ENCODE measurements around the gene SLC7A1. TPM values are rescaled to one million over a fixed set of nuclear protein-coding genes. Genes with fewer than 3 reads are reported as not detected.

The SLC7A1 gene
- polyA plus RNA-seq, 2 of the 4 experiments (the other 2 are of a cell fraction): 19.9 to 24.8 TPM

GRCh38 chr13:29498426-29499040, 97.0 kb downstream of the SLC7A1 start:
- no peaks in the 10 kb centered on the region for H3K4me1 ChIP-seq
- H3K4me2 ChIP-seq: no peak overlapping the region
- 23% methylated on average over 5 of the region's 13 CpGs for WGBS (ENCODE audit: missing lambda C conversion rate)
- H3K4me3 ChIP-seq: no peak overlapping the region
- no peak for DNase-seq (ENCODE audit: low read depth in 1 of 2, low spot score in 1 of 2)
- no peak for TF ChIP-seq ZC3H11A (IDR thresholded peaks at IDR 0.05)
- TF ChIP-seq HOXA7 (CRISPR knock-in tag; IDR thresholded peaks at IDR 0.05): no peak
- no peak for TF ChIP-seq GATA3 (IDR thresholded peaks at IDR 0.05; ENCODE audit: borderline replicate concordance)
- TF ChIP-seq, protein P1, sequence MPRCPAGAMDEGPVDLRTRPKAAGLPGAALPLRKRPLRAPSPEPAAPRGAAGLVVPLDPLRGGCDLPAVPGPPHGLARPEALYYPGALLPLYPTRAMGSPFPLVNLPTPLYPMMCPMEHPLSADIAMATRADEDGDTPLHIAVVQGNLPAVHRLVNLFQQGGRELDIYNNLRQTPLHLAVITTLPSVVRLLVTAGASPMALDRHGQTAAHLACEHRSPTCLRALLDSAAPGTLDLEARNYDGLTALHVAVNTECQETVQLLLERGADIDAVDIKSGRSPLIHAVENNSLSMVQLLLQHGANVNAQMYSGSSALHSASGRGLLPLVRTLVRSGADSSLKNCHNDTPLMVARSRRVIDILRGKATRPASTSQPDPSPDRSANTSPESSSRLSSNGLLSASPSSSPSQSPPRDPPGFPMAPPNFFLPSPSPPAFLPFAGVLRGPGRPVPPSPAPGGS (IDR thresholded peaks at IDR 0.05): no peak
- no peak for TF ChIP-seq ZFP36 (IDR thresholded peaks at IDR 0.05; ENCODE audit: borderline replicate concordance, partially characterized antibody)
- TF ChIP-seq HDAC2 (IDR thresholded peaks at IDR 0.05): no peak
- no peaks in the 10 kb centered on the region for H3K9me3 ChIP-seq
- CTCF ChIA-PET: interaction anchor here (6.3 kb wide), 1 partner anchor 10 kb away, joined by 43 read pairs; no protein-coding TSS in a partner anchor
- H3K27ac ChIP-seq: no peak overlapping the region
- no peak for ATAC-seq
- POLR2A ChIA-PET: no interaction called here
- no peak for FAIRE-seq

- CTCF ChIA-PET: interaction anchor here (1.1 to 6.3 kb wide), 2 partner anchors 11 to 25 kb away, joined by 3 to 43 read pairs; no protein-coding TSS in a partner anchor
- Histone ChIP-seq H3K4me2 (no peak overlapping the region), H3K4me1 (no peaks in the 10 kb centered on the region), H3K9me3 (no peaks in the 10 kb centered on the region), H3K4me3 (no peak overlapping the region), H3K27ac (no peak overlapping the region)
- FAIRE-seq (no peak), ATAC-seq (no peak), DNase-seq (ENCODE audit: low read depth in 1 of 2, low spot score in 1 of 2) (no peak)
- POLR2A ChIA-PET: no interaction called here
- 41% methylated on average over 5 of the region's 15 CpGs for WGBS (ENCODE audit: missing lambda C conversion rate)
- TF ChIP-seq PBX3 (IDR thresholded peaks at IDR 0.05) (no peak), ZSCAN20 (CRISPR knock-in tag; IDR thresholded peaks at IDR 0.05) (no peak), JUNB (IDR thresholded peaks at IDR 0.05) (no peak), CHD2 (IDR thresholded peaks at IDR 0.05; ENCODE audit: low read length, partially characterized antibody) (no peak), PHF8 (IDR thresholded peaks at IDR 0.05; ENCODE audit: borderline replicate concordance, low read depth) (no peak), SMC3 (IDR thresholded peaks at IDR 0.05) (no peak), HOXA7 (CRISPR knock-in tag; IDR thresholded peaks at IDR 0.05) (no peak), FOXS1 (CRISPR knock-in tag; IDR thresholded peaks at IDR 0.05) (no peak), ZFP36 (IDR thresholded peaks at IDR 0.05; ENCODE audit: borderline replicate concordance, partially characterized antibody) (no peak), EHF (CRISPR knock-in tag; IDR thresholded peaks at IDR 0.05) (no peak)
- TF ChIP-seq, protein P2, sequence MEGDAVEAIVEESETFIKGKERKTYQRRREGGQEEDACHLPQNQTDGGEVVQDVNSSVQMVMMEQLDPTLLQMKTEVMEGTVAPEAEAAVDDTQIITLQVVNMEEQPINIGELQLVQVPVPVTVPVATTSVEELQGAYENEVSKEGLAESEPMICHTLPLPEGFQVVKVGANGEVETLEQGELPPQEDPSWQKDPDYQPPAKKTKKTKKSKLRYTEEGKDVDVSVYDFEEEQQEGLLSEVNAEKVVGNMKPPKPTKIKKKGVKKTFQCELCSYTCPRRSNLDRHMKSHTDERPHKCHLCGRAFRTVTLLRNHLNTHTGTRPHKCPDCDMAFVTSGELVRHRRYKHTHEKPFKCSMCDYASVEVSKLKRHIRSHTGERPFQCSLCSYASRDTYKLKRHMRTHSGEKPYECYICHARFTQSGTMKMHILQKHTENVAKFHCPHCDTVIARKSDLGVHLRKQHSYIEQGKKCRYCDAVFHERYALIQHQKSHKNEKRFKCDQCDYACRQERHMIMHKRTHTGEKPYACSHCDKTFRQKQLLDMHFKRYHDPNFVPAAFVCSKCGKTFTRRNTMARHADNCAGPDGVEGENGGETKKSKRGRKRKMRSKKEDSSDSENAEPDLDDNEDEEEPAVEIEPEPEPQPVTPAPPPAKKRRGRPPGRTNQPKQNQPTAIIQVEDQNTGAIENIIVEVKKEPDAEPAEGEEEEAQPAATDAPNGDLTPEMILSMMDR (IDR thresholded peaks at IDR 0.05): no peak
Observed at GRCh38 chr13:29497137-29497654, 98.3 kb downstream of the SLC7A1 start.

GRCh38 chr13:29496241-29496712, 99.2 kb downstream of the SLC7A1 start:
- no peak overlapping the region for H3K4me2 ChIP-seq
- H3K4me1 ChIP-seq: no peaks in the 10 kb centered on the region
- WGBS (ENCODE audit: missing lambda C conversion rate): 44% methylated on average over 9 of the region's 9 CpGs
- DNase-seq (ENCODE audit: low read depth in 1 of 2, low spot score in 1 of 2) (peak in 1 of 2 experiments; percentile 12), FAIRE-seq (no peak), ATAC-seq (peak; percentile 56 to 67; a peak in 5 of 6 replicates)
- no peaks in the 10 kb centered on the region for H3K9me3 ChIP-seq
- no peak overlapping the region for H3K27ac ChIP-seq
- no peak overlapping the region for H3K4me3 ChIP-seq
- POLR2A ChIA-PET: no interaction called here
- CTCF ChIA-PET: interaction anchor here (6.3 kb wide), 1 partner anchor 12 kb away, joined by 43 read pairs; no protein-coding TSS in a partner anchor
- TF ChIP-seq KDM5A (IDR thresholded peaks at IDR 0.05) (no peak), SREBF2 (IDR thresholded peaks at IDR 0.05) (no peak), RARB (CRISPR knock-in tag; IDR thresholded peaks at IDR 0.05) (no peak), MAZ (IDR thresholded peaks at IDR 0.05; ENCODE audit: borderline replicate concordance, low read depth, low read length) (no peak), ZC3H11A (IDR thresholded peaks at IDR 0.05) (no peak), TFCP2L1 (CRISPR knock-in tag; IDR thresholded peaks at IDR 0.05) (no peak), EP300 (IDR thresholded peaks at IDR 0.05) (no peak), CEBPB (IDR thresholded peaks at IDR 0.05) (no peak), ZSCAN20 (CRISPR knock-in tag; IDR thresholded peaks at IDR 0.05) (no peak), KDM1A (IDR thresholded peaks at IDR 0.05; ENCODE audit: low read depth) (no peak), MAFK (IDR thresholded peaks at IDR 0.05; ENCODE audit: partially characterized antibody) (no peak), HDAC2 (IDR thresholded peaks at IDR 0.05) (no peak), CHD2 (IDR thresholded peaks at IDR 0.05; ENCODE audit: low read length, partially characterized antibody) (no peak), PBX3 (IDR thresholded peaks at IDR 0.05) (no peak), HMGXB4 (CRISPR knock-in tag; IDR thresholded peaks at IDR 0.05; ENCODE audit: borderline replicate concordance) (no peak), ZFP36 (IDR thresholded peaks at IDR 0.05; ENCODE audit: borderline replicate concordance, partially characterized antibody) (no peak)
- TF ChIP-seq, protein P3, sequence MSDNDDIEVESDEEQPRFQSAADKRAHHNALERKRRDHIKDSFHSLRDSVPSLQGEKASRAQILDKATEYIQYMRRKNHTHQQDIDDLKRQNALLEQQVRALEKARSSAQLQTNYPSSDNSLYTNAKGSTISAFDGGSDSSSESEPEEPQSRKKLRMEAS (IDR thresholded peaks at IDR 0.05): no peak

Data from A549 (cell line).